ENCODE data around the gene DCUN1D2.

DCUN1D2 gene

DNA sequence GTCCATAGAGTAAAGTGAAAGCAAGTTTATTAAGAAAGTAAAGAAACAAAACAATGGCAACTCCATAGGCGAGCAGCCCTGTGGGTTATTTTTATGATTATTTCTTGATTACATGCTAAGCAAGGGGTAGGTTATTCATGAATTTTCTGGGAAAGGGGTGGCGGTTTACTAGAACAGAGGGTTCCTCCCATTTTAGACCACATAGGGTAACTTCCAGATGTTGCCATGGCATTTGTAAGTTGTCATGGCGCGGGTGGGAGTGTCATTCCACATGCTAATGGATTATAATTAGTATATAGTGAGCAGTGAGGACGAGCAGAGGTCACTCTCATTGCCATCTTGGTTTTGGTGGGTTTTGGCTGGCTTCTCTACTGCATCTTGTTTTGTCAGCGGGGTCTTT, 8.4 kb upstream of the DCUN1D2 start:
- Histone ChIP-seq H3K36me3 (ENCODE audit: control insufficient read depth, low read length) (peaks cover 82% of the 10 kb centered on the region), H3K4me2 (ENCODE audit: low read length) (no peak overlapping the region), H3K9me2 (replicated peaks; ENCODE audit: control insufficient read depth, low read length) (no peaks in the 10 kb centered on the region), H3K9me3 (ENCODE audit: control insufficient read depth, insufficient read depth, low read length) (no peaks in the 10 kb centered on the region; the same call in 1 of the 2 replicates), H3F3A (ENCODE audit: control insufficient read depth, insufficient read depth) (peaks cover 6% of the 10 kb centered on the region; the same call in 1 of the 2 replicates), H4K20me1 (ENCODE audit: control insufficient read depth, insufficient read depth, low read depth, low read length) (no peaks in the 10 kb centered on the region), H3K4me1 (ENCODE audit: control insufficient read depth, low read length) (no peaks in the 10 kb centered on the region), H3K27ac (ENCODE audit: low read depth, low read length) (no peak overlapping the region), H3K79me2 (ENCODE audit: control insufficient read depth, low read length) (peaks cover 7% of the 10 kb centered on the region), H3K4me3 (ENCODE audit: low read length) (no peak overlapping the region), H3K27me3 (ENCODE audit: control insufficient read depth, low read length) (no peaks in the 10 kb centered on the region)
- TF ChIP-seq, protein P1, sequence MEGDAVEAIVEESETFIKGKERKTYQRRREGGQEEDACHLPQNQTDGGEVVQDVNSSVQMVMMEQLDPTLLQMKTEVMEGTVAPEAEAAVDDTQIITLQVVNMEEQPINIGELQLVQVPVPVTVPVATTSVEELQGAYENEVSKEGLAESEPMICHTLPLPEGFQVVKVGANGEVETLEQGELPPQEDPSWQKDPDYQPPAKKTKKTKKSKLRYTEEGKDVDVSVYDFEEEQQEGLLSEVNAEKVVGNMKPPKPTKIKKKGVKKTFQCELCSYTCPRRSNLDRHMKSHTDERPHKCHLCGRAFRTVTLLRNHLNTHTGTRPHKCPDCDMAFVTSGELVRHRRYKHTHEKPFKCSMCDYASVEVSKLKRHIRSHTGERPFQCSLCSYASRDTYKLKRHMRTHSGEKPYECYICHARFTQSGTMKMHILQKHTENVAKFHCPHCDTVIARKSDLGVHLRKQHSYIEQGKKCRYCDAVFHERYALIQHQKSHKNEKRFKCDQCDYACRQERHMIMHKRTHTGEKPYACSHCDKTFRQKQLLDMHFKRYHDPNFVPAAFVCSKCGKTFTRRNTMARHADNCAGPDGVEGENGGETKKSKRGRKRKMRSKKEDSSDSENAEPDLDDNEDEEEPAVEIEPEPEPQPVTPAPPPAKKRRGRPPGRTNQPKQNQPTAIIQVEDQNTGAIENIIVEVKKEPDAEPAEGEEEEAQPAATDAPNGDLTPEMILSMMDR (IDR thresholded peaks at IDR 0.05; ENCODE audit: low read depth, low read length, poor library complexity, severe bottlenecking): no peak
- no peak for TF ChIP-seq EZH2phosphoT487 (IDR thresholded peaks at IDR 0.05; ENCODE audit: borderline replicate concordance, low read length)

DNA sequence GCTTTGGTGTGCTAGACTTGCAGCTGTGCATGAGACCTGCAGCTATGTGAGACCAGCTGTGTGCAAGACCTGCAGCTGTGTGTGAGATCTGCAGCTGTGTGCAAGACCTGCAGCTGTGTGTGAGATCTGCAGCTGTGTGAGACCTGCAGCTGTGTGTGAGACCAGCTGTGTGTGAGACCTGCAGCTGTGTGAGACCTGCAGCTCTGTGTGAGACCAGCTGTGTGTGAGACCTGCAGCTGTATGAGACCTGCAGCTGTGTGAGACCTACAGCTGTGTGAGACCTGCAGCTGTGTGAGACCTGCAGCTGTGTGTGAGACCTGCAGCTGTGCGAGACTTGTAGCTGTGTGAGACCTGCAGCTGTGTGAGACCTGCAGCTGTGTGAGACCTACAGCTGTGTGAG, 6.7 kb upstream of the DCUN1D2 start:
- Histone ChIP-seq H3K27ac (ENCODE audit: low read depth, low read length) (no peak overlapping the region), H3K4me2 (ENCODE audit: low read length) (no peak overlapping the region), H3K4me1 (ENCODE audit: control insufficient read depth, low read length) (peaks cover 15% of the 10 kb centered on the region), H4K20me1 (ENCODE audit: control insufficient read depth, insufficient read depth, low read depth, low read length) (no peaks in the 10 kb centered on the region), H3F3A (ENCODE audit: control insufficient read depth, insufficient read depth) (peaks cover 6% of the 10 kb centered on the region; the same call in 1 of the 2 replicates), H3K27me3 (ENCODE audit: control insufficient read depth, low read length) (no peaks in the 10 kb centered on the region), H3K9me2 (replicated peaks; ENCODE audit: control insufficient read depth, low read length) (no peaks in the 10 kb centered on the region), H3K79me2 (ENCODE audit: control insufficient read depth, low read length) (peaks cover 18% of the 10 kb centered on the region), H3K36me3 (ENCODE audit: control insufficient read depth, low read length) (peaks cover 71% of the 10 kb centered on the region), H3K4me3 (ENCODE audit: low read length) (no peak overlapping the region), H3K9me3 (ENCODE audit: control insufficient read depth, insufficient read depth, low read length) (no peaks in the 10 kb centered on the region; the same call in 1 of the 2 replicates)
- TF ChIP-seq, protein P1 (IDR thresholded peaks at IDR 0.05; ENCODE audit: low read depth, low read length, poor library complexity, severe bottlenecking): no peak
- TF ChIP-seq EZH2phosphoT487 (IDR thresholded peaks at IDR 0.05; ENCODE audit: borderline replicate concordance, low read length): no peak

DNA sequence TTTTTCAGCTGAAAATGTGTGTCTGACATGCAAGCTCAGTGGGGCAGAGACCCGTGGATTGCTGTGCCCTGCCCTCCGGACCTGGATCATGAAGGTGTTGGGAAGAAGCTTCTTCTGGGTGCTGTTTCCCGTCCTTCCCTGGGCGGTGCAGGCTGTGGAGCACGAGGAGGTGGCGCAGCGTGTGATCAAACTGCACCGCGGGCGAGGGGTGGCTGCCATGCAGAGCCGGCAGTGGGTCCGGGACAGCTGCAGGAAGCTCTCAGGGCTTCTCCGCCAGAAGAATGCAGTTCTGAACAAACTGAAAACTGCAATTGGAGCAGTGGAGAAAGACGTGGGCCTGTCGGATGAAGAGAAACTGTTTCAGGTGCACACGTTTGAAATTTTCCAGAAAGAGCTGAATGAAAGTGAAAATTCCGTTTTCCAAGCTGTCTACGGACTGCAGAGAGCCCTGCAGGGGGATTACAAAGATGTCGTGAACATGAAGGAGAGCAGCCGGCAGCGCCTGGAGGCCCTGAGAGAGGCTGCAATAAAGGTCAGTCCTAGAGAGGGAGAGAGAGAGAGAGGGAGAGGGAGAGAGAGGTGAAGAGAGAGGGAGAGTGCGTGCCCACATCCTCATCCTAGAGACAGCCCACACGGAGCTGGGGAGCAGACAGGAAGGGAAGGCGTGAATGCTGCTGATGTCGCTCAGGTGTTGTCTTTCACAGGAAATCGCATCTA, 5.1 kb upstream of the DCUN1D2 start:
- Histone ChIP-seq H3F3A (ENCODE audit: control insufficient read depth, insufficient read depth) (peaks cover 6% of the 10 kb centered on the region; the same call in 1 of the 2 replicates), H3K36me3 (ENCODE audit: control insufficient read depth, low read length) (peaks cover 57% of the 10 kb centered on the region), H3K4me1 (ENCODE audit: control insufficient read depth, low read length) (peaks cover 24% of the 10 kb centered on the region), H4K20me1 (ENCODE audit: control insufficient read depth, insufficient read depth, low read depth, low read length) (no peaks in the 10 kb centered on the region), H3K9me3 (ENCODE audit: control insufficient read depth, insufficient read depth, low read length) (no peaks in the 10 kb centered on the region; the same call in 1 of the 2 replicates), H3K79me2 (ENCODE audit: control insufficient read depth, low read length) (peaks cover 32% of the 10 kb centered on the region), H3K4me2 (ENCODE audit: low read length) (no peak overlapping the region), H3K4me3 (ENCODE audit: low read length) (no peak overlapping the region), H3K27me3 (ENCODE audit: control insufficient read depth, low read length) (no peaks in the 10 kb centered on the region), H3K9me2 (replicated peaks; ENCODE audit: control insufficient read depth, low read length) (no peaks in the 10 kb centered on the region), H3K27ac (ENCODE audit: low read depth, low read length) (no peak overlapping the region)
- TF ChIP-seq, protein P1 (IDR thresholded peaks at IDR 0.05; ENCODE audit: low read depth, low read length, poor library complexity, severe bottlenecking): no peak
- no peak for TF ChIP-seq EZH2phosphoT487 (IDR thresholded peaks at IDR 0.05; ENCODE audit: borderline replicate concordance, low read length)
